ENCODE measurements around the gene ALKBH1.

Gene ALKBH1

DNA sequence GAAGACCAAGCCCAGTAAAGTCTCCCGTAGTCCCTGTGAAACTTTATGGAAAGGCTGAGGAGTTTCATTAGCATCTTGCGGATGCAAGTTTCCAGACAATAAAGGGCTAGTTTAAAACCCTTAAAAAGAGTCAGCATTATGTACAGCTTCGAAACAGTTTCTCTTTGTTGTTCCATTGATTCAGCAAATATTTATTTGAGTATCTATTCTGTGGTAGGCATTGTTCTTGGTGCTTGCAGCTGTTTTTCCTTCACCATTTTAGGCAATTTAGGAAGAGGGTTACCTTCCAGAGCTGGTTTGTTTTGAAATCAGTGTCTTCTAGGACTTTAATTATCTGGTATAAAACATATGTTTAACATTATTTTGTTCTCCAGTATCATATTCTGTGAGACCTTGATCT, 1.6 kb upstream of the ALKBH1 start:
- Histone ChIP-seq H3K36me3 (ENCODE audit: control insufficient read depth, low read length) (peaks cover 71% of the 10 kb centered on the region), H3K4me1 (ENCODE audit: control insufficient read depth, low read length) (peaks cover 30% of the 10 kb centered on the region), H3K79me2 (ENCODE audit: control insufficient read depth, low read length) (peaks cover 94% of the 10 kb centered on the region), H3K9me3 (ENCODE audit: control insufficient read depth, insufficient read depth, low read length) (no peaks in the 10 kb centered on the region), H3K4me3 (ENCODE audit: low read length) (peak overlapping the region; percentile 97), H3F3A (ENCODE audit: control insufficient read depth, insufficient read depth) (peaks cover 5% of the 10 kb centered on the region; the same call in 1 of the 2 replicates), H3K27ac (ENCODE audit: low read depth, low read length) (no peak overlapping the region), H3K27me3 (ENCODE audit: control insufficient read depth, low read length) (no peaks in the 10 kb centered on the region), H4K20me1 (ENCODE audit: control insufficient read depth, insufficient read depth, low read depth, low read length) (peaks cover 22% of the 10 kb centered on the region; the same call in 1 of the 2 replicates), H3K9me2 (replicated peaks; ENCODE audit: control insufficient read depth, low read length) (no peaks in the 10 kb centered on the region), H3K4me2 (ENCODE audit: low read length) (peak overlapping the region; percentile 62)
- TF ChIP-seq, protein P1, sequence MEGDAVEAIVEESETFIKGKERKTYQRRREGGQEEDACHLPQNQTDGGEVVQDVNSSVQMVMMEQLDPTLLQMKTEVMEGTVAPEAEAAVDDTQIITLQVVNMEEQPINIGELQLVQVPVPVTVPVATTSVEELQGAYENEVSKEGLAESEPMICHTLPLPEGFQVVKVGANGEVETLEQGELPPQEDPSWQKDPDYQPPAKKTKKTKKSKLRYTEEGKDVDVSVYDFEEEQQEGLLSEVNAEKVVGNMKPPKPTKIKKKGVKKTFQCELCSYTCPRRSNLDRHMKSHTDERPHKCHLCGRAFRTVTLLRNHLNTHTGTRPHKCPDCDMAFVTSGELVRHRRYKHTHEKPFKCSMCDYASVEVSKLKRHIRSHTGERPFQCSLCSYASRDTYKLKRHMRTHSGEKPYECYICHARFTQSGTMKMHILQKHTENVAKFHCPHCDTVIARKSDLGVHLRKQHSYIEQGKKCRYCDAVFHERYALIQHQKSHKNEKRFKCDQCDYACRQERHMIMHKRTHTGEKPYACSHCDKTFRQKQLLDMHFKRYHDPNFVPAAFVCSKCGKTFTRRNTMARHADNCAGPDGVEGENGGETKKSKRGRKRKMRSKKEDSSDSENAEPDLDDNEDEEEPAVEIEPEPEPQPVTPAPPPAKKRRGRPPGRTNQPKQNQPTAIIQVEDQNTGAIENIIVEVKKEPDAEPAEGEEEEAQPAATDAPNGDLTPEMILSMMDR (IDR thresholded peaks at IDR 0.05; ENCODE audit: low read depth, low read length, poor library complexity, severe bottlenecking) = no peak
- TF ChIP-seq EZH2phosphoT487 (IDR thresholded peaks at IDR 0.05; ENCODE audit: borderline replicate concordance, low read length) = no peak

DNA sequence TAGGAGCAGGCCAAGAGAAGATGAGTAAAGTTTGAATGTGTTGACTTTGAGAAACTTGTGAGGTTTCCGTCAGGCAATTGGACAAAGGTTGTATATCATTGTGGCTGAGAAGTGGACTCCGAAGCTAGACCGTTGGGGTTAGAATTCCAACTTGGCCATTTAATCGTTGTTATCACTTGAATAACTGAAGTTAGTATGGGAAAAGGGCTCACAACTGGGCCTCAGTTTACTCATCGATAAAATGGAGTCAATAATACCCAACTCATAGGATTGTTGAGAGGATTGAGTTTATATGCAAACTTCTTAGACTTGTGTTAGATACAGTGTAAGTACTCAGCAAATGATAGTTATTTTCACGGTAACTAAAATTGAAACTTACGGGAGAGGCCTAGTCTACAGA, 926 bp upstream of the ALKBH1 start:
- H3F3A ChIP-seq (ENCODE audit: control insufficient read depth, insufficient read depth) = peaks cover 4% of the 10 kb centered on the region; the same call in 1 of the 2 replicates
- no peak overlapping the region for H3K27ac ChIP-seq (ENCODE audit: low read depth, low read length)
- H3K9me2 ChIP-seq (replicated peaks; ENCODE audit: control insufficient read depth, low read length) = no peaks in the 10 kb centered on the region
- H3K36me3 ChIP-seq (ENCODE audit: control insufficient read depth, low read length) = peaks cover 71% of the 10 kb centered on the region
- H3K79me2 ChIP-seq (ENCODE audit: control insufficient read depth, low read length) = peaks cover 90% of the 10 kb centered on the region
- TF ChIP-seq, protein P1 (IDR thresholded peaks at IDR 0.05; ENCODE audit: low read depth, low read length, poor library complexity, severe bottlenecking) = no peak
- TF ChIP-seq EZH2phosphoT487 (IDR thresholded peaks at IDR 0.05; ENCODE audit: borderline replicate concordance, low read length) = no peak
- H3K4me1 ChIP-seq (ENCODE audit: control insufficient read depth, low read length) = peaks cover 30% of the 10 kb centered on the region
- H3K4me3 ChIP-seq (ENCODE audit: low read length) = peak overlapping the region; percentile 97
- H4K20me1 ChIP-seq (ENCODE audit: control insufficient read depth, insufficient read depth, low read depth, low read length) = peaks cover 22% of the 10 kb centered on the region; the same call in 1 of the 2 replicates
- peak overlapping the region; percentile 62 for H3K4me2 ChIP-seq (ENCODE audit: low read length)
- no peaks in the 10 kb centered on the region for H3K27me3 ChIP-seq (ENCODE audit: control insufficient read depth, low read length)
- no peaks in the 10 kb centered on the region for H3K9me3 ChIP-seq (ENCODE audit: control insufficient read depth, insufficient read depth, low read length)

GRCh38 chr14:77707355-77707723, 484 bp downstream of the ALKBH1 start:
- no peaks in the 10 kb centered on the region for H3F3A ChIP-seq (ENCODE audit: control insufficient read depth, insufficient read depth)
- peak overlapping the region; percentile 35 for H3K27ac ChIP-seq (ENCODE audit: low read depth, low read length)
- H3K4me3 ChIP-seq (ENCODE audit: low read length) = peak overlapping the region; percentile 97
- H3K4me2 ChIP-seq (ENCODE audit: low read length) = peak overlapping the region; percentile 62
- peaks cover 30% of the 10 kb centered on the region for H3K4me1 ChIP-seq (ENCODE audit: control insufficient read depth, low read length)
- peaks cover 78% of the 10 kb centered on the region for H3K79me2 ChIP-seq (ENCODE audit: control insufficient read depth, low read length)
- no peaks in the 10 kb centered on the region for H3K27me3 ChIP-seq (ENCODE audit: control insufficient read depth, low read length)
- TF ChIP-seq, protein P1 (IDR thresholded peaks at IDR 0.05; ENCODE audit: low read depth, low read length, poor library complexity, severe bottlenecking) = peak; percentile 56
- no peak for TF ChIP-seq EZH2phosphoT487 (IDR thresholded peaks at IDR 0.05; ENCODE audit: borderline replicate concordance, low read length)
- no peaks in the 10 kb centered on the region for H3K9me3 ChIP-seq (ENCODE audit: control insufficient read depth, insufficient read depth, low read length)
- H3K36me3 ChIP-seq (ENCODE audit: control insufficient read depth, low read length) = peaks cover 68% of the 10 kb centered on the region
- no peaks in the 10 kb centered on the region for H3K9me2 ChIP-seq (replicated peaks; ENCODE audit: control insufficient read depth, low read length)
- H4K20me1 ChIP-seq (ENCODE audit: control insufficient read depth, insufficient read depth, low read depth, low read length) = peaks cover 22% of the 10 kb centered on the region; the same call in 1 of the 2 replicates
